ENCODE results near the gene BEX3.
"Not testable (repeated sequence)": the region's sequence is repeated elsewhere in the genome, so short reads cannot be mapped to it uniquely, and the experiment has no call there.

Gene BEX3

DNA sequence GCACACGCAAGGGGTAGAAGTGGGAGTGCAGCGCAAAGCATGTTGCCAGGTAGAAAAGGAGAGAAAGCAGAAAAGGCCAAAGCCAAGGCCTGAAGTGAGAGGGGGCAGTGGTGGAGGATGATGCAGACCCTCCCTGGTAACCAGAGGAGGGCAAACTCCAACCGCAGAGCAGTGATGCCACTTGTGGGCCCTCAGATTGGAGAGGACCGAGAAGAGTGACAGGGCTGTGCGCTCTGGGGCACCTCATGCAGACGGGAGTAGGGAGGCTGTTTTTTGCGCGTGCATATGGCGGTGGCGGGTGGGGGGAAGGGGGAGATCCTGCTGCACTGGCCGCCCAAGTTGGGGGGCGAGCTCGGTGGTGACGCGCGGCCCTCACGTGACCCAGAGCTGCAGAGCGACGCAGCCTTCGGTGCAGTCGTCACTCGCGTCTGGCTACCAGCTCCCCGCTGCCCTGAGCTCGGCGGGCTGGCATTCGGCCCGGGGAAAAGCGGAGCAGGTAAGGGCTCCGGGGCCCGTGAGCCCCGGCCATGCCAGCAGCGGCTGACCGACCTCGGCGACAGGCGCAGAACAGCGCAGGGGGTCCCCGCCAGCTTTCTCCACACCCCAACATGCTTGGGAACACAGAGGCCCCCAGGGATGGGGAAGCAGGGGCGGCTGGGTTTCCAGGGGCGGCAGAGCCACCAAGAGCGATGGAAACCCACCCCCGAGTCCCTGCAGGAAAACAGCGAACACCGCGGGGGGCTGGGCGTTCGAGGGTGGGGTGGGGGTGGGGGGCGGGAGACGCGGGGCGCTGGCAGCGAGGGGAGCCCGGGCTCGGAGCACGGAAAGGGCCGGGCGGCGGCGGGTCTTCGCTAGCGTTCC, at the start of gene BEX3:
Gene BEX3, plus strand, starts transcription at position 421 of the 861 bp plus-strand sequence. CDS start 984 bp downstream, outside the sequence.
- DNase-seq (ENCODE audit: low read depth in 1 of 2, low spot score in 1 of 2), result no peak

DNA sequence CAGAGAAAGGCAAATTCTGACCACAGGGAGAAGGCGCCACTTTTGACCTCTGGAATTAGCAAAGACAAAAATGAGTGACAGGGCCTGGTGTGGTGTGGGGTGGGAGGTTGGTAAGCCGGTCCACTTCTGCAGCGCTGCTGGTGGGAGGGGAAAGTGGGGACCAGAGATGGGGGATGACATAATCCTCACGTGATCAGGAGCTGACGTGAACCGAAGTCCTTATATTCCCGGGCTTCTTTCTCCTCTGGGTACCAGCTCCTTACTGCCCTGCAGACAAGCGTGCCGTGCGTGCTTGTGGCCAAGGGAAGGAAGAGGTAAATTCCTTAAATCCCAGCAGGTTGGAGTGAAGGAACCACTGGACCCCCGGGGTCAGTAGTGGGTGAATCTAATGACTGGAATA, 46.3 kb upstream of the BEX3 start, which contains the start of gene TCEAL7:
Gene TCEAL7, plus strand, starts transcription at position 249 of the 400 bp plus-strand sequence. CDS start 1,165 bp downstream, outside the sequence.
- no peak for DNase-seq (ENCODE audit: low read depth in 1 of 2, low spot score in 1 of 2)

DNA sequence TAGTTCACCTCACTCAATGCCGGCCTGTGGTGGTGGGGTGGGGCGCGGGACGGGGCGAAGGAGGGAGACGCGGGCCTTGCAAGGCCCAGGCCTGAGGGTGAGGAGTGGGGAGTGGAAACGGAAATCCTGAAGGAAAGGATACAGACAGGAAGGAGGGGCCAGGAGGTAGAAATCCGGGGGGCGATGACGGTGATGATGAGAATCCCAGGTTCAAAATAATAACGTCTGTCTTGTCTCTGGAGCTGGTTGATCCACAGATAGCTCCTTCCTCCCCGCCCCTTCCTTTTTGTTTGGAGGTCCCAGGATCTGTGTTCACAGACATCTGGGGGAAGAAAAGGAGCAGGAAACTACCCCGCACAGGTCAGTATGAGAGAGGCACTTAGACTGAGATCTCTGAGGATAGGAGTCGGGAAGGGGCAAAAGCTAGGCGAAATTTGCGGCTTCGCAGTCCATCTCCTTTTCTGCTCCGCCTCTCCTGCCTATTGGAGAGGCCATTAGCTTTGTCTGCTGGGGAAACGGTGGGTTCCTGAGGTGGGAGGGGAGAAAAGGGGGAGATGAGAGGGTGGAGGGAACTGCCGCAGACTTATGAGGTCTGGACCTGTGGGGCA, 45.6 kb upstream of the BEX3 start:
- DNase-seq (ENCODE audit: low read depth in 1 of 2, low spot score in 1 of 2), result no peak

DNA sequence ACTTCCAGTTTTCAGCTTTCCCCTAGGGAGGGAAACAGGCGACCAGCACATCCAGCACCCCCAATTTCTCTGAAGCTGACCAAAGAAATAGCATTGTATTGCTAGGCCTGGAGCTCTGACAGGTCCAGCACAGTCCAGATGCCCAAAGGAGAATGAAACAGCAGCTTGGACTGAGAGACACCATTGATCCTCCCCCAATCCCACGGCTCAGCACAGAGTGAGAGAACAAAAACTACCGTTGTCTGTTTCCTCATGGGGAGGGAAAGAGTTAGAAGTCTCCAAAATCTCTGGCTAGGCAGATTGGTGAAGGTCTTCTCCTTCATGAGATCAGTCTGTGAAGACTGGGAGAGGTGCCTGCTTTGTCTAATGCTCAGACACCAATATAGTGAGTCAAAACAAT, 37.7 kb upstream of the BEX3 start:
- no peak for DNase-seq (ENCODE audit: low read depth in 1 of 2, low spot score in 1 of 2)

DNA sequence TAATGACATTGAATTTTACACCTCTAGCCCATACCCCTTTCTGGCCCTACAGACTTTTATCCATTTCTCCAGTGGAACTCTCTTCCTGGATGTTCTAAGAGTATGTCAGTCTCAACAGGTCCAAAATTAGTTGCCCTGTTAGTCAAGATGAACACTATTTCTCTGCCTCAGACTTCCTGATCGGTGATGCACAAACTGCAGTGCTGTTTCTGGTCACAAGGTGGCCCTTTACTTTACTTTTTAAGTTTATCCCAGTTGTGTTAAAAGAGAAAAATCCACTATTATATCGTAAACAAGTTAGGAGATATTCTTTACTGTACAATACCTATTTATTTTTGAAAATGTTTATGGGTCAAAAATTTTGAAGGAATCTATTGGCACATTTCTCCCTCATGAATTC, 33.2 kb upstream of the BEX3 start:
- DNase-seq (ENCODE audit: low read depth in 1 of 2, low spot score in 1 of 2), result no peak

DNA sequence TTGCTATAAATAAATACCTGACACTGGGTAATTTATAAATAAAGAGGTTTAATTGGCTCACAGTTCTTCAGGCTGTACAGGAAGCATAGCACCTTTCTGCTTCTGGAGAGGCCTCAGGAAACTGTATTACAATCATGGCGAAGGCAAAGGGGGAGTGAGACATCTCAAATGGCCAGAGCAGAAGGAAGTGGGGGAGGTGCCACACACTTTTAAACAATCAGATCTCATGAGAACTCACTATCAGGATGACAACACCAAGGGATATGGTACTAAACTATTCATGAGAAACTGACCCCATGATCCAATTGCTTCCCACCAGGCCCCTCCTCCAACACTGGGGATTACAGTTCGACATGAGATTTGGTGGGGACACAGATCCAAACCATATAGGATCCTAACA, 31.7 kb upstream of the BEX3 start:
- DNase-seq (ENCODE audit: low read depth in 1 of 2, low spot score in 1 of 2), result no peak

DNA sequence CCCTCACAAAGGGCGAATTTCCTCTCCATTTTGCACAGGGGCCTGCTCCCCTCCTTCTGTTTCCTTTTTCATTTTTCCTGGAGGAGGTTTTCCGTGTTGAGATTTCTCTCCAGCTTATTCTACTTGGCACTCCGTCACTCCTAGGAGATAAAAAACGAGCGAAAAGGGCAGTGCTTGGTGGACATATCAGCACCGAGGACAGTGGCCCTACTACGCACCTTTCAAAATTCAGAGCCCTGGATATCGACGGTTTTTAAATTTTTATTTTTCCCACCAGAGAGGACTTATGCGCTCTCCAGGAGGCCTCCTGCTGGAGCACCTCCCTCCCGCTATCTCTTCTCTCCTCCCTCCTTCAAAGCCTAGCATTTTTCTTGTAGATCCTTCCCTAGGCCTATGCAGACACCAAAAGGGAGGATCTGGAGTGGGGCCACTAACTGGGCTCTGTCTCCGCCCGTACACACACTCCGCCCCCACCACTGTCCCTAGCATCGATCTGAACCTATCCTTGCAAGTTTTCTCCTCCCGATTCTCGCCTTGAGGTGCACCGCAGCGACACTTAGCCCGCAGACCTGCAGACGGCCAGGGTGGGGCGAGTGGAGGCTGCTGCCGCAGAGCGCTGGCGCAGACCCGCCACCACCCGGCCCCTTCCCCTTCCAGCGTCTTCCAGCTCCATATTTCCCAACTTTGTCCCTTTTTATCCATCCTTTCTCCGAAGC, 28.5 kb upstream of the BEX3 start:
- DNase-seq (ENCODE audit: low read depth in 1 of 2, low spot score in 1 of 2), result no peak

DNA sequence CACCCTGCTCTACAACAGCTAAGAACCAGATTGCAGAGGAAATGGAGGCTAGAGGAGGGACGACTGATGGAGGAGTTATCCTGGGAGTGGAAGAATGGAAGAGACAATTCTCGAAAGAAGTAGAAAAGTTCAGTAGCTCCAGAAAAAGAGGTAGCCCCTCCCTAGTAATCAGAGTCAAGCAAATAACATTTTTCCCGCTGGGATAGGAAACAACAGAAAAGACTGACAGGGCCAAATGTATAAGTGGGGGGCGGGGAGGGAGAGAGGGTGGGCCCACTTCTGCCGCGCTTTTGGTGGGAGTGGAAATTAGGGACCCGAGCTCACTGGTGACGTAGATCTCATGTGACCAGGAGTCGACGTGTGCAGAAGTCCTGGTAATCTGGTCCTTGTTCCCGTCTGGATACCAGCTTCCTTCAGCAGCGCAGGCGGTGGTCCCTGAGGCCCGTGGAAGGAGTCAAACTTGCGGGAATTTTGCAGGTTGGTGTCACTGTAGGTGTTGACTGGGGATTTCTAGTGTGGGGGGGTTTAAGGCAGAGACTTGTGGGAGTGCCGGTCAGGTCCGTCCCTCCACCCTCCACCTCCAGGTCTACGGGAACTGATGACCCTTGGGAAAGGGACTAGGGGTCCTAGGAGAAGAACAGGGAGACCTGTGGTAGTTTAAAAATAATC, 20.1 kb upstream of the BEX3 start, which contains the start of gene TCEAL9:
Gene TCEAL9, plus strand, starts transcription at position 377 of the 669 bp plus-strand sequence. CDS start 1,179 bp downstream, outside the sequence.
- no peak for DNase-seq (ENCODE audit: low read depth in 1 of 2, low spot score in 1 of 2)

DNA sequence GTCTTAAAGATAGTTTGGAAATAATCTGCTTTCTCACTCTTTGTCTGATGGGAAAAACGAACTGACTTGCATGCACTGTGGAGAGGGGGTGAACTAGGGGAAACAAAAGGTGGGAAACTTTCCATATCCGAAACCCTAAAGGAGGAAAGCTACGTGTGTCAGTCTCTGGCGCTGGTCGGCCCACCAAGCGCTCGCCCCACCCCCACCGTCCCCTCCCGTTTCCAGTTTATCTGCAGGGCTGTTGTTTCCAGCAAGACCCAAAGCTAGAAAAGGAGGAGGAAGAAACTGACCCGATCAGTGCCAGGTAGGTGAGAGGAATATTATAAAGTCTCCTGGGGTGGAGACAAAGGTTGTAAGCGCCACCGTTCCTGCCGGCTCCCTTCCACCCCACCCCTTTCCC, 19.5 kb upstream of the BEX3 start:
- no peak for DNase-seq (ENCODE audit: low read depth in 1 of 2, low spot score in 1 of 2)

DNA sequence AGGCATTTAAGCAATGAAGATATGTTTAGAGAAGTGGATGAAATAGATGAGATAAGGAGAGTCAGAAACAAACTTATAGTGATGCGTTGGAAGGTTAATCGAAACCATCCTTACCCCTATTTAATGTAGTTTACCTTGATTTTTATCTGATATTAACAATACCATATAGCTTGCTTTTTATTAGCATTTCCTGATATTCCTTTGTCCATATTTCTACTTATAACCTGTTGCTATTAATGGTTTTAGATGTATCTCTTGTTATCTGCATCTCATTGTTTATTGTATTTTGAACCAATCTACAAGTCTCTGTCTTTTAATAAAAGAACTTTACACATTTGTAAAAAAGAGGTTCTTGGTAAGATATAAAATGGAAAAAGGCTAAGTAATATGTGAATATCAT, 18.5 kb upstream of the BEX3 start:
- no peak for DNase-seq (ENCODE audit: low read depth in 1 of 2, low spot score in 1 of 2)

DNA sequence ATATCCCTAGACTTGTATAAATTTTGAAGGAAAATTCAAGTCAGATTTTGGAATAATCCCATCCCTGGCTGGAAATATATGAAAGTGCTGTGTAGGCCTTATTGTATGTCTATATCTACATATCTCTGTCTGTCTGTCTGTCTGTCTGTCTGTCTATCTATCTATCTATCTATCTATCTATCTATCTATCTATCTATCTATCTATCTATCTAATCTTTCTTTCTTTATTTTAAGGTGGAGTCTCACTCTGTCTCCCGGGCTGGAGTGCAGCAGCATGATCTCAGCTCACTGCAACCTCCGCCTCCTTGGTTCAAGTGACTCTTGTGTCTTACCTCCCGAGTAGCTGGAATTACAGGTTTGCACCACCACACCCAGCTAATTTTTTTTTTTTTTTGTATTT, 16.7 kb upstream of the BEX3 start:
- not testable (repeated sequence) for DNase-seq (ENCODE audit: low read depth in 1 of 2, low spot score in 1 of 2)

DNA sequence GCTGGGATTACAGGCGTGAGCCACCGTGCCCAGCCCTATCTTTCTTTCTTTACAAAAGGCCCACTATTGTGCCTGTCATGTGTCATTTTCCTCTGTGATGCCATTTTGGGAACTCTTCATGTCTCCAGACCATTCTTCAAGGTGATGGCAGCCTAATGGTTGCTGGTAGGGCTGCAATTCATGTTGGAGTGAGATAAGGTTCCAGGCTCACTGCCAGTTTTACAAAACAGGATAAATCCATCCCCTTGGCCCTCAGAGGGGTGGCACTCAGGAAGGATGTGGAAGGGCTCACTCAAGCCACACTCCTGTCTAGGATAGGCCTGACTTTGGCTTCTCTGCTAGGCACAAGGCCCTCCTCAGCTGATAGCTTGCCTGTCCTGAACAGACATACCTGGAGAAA, 16.2 kb upstream of the BEX3 start:
- no peak for DNase-seq (ENCODE audit: low read depth in 1 of 2, low spot score in 1 of 2)

DNA sequence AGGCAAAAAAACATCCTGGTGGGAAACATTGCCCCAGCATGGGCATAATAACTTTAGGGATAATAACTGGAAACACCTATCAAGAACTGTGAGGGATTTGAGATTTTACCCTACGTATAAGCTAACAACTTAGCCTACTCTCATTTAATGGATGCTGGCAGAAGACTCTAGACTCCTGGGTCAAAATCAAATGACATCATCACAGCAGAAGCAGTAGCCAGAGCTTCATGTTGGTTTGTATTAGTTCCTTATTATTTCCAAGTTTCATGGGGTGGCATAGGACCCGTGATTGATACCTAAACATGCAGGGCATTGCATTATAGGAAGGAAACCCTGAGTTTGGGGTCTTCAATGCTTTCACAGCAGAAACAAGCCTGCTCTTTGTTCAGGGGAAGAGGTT, 15.4 kb upstream of the BEX3 start:
- no peak for DNase-seq (ENCODE audit: low read depth in 1 of 2, low spot score in 1 of 2)

DNA sequence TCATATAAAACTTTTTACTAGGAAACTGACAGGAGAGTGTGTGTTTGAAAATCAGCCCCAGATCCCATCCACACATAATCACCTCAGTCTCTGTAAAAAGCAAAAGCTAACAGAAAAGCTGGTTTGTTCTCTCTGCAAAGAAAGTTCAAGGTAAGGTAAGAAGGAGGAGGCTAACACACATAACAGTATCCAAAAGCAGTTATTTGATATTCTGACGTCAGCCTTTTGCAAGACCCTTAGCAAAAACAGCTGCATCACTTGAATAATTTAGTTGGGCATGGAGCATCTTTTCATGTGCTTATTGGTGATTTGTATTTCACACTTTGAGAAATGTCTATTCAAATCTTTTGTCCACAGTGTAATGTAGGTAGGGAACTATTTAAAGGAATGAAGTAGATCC, 14.5 kb upstream of the BEX3 start:
- DNase-seq (ENCODE audit: low read depth in 1 of 2, low spot score in 1 of 2), result no peak

DNA sequence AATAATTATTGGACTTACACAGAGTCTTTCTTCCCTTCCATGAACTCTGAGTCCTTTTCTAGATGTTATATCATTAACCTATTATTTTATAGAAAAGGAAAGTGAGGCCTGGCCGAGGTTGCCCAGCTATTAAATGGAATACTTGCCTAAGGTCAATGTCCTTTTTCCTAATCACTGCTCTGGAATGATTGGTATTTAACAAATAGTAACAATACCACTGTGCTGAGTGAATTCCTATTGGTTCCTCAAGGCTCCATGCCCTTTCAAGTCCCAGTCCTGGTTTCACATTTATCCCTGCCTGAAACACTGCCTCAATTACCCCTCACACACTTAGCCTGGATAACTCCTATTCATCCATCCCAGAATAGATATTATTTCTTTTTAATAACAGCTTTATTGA, 13.9 kb upstream of the BEX3 start:
- no peak for DNase-seq (ENCODE audit: low read depth in 1 of 2, low spot score in 1 of 2)

DNA sequence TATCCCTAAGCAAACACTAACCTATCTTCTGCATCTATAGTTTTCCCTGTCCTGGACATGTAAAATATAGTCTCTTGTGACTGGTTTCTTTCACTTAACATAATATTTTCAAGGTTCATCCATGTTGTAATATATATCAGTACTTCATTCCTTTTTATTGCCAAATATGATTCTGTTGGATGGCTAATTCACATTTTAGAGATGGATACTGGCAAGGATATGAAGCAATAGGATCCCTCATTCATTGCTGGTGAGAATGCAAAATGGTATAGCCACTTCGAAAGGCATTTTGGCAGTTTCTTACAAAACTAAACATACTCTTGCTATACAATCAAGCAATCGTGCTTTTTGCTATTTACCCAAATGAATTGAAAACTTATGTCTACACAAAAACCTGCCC, 13.3 kb upstream of the BEX3 start:
- no peak for DNase-seq (ENCODE audit: low read depth in 1 of 2, low spot score in 1 of 2)

DNA sequence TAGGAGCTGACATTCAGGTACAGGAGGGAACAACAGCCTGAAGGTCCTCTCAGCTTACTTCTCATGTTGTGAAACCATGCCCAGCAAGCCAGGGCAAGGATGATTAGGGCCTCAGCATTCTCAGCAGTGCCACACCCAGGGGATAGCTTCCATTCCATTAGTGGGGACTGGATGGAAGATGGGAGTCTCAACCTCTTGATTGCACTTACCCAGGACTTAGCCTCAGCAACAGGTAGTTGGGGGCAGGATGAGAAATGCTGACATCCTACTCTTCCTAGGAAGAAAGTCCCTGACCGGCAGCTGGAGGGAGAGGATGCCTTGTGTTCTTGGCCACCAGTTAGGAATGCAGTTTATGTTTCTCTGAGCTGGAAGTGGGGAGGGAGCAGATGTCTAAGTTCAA, 8.8 kb upstream of the BEX3 start:
- DNase-seq (ENCODE audit: low read depth in 1 of 2, low spot score in 1 of 2), result no peak

DNA sequence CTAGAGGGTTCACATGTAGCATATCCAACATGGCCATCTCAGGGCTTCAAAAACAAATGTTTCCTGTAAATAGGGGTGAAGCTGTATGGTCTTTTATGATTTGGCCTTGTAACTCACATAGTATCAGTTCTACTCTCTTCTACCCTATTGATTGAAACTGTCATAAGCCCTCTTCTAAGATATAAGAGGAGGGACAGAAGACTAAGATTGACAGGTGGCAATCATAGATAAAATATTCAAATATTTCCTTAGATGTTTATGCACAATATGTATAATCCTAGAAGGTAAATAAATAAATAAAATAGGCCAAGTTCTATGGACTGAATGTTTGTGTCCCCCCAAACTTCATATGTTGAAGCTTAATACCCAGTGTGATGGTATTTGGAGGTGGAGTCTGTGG, 6.9 kb upstream of the BEX3 start:
- DNase-seq (ENCODE audit: low read depth in 1 of 2, low spot score in 1 of 2), result no peak

DNA sequence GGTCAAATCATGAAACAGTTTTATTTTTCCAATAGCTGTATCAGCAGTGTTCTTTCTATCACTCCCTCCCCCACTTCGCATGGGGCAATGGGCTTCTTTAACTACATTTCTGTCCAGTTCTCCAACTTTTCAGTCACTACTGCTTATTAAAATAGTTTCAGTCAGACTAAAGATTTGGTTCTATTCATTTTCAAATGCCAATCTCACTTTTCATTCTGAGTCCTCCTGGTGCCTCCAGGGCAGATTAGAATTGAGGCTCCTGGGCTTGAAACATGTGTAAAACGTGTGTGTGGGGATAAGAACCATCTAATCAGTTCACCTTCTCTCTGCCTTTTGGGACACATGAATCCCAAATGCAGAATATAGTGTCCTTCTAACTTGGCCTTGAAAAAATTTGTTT, 3.5 kb upstream of the BEX3 start:
- no peak for DNase-seq (ENCODE audit: low read depth in 1 of 2, low spot score in 1 of 2)

DNA sequence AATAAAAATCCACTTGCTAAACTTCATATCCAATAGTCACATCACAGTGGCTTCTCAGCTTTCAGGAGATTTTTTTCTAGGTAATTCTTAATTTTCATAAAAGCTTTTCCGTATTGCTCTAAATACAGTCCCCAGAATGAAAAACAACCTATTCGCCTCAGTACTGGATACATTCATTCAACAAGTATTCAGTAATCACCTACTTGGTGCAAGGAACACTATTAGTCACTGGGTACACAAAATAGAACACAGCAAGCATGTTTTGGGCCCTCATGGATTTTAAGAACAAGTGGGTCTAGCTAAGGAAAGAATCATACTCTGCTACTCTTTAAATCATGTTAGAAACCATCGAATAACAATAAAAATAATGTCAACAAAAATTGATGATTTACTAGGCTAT, 2.8 kb upstream of the BEX3 start:
- no peak for DNase-seq (ENCODE audit: low read depth in 1 of 2, low spot score in 1 of 2)

DNA sequence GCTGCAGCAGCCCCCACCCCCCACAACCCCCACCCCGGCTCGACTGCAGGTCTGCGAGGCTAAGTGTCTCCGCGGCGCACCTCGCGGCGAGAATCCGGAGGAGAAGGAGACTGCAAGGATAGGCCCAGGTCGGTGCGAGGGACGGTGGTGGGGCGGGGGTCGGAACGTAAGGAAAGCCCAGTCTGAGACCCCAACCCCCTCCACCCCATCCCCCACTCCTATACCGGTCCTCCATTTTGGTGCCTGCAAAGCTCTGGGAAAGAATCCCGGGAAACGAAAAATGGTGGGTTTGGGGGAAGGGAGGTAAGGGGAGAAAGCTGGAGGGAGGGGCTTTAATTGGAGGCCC, 614 bp downstream of the BEX3 start:
- DNase-seq (ENCODE audit: low read depth in 1 of 2, low spot score in 1 of 2), result no peak

DNA sequence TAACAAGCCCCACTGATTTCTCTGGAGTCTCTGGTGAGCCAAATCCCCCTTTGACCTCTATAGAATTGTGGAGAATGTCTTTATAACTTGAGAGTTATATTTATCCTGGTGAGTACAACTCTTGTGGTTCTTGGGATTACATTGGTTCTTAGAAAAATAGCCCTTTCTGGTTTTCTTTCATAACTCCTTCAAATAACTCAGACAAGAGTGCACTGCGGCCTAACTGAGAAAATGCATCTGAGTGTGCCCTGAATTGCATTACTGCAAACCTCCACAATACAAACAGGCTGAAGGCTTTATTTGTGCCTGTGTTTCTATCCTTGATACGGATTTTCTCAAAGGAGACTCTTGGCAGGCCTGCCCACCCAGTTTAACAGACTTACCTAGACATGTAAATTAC, 2.7 kb downstream of the BEX3 start:
- no peak for DNase-seq (ENCODE audit: low read depth in 1 of 2, low spot score in 1 of 2)

Measured in activated T-helper 1 cell treated with anti-CD3 and anti-CD28 coated beads, Interleukin-2, amount 50 U/mL, for 16 hours (primary cell).